GM12878 (cell line): ENCODE results near the gene NOTCH1.

Source experiments
- CBX3 ChIP-seq: fragments of 200-600 bp; sonication (generic); IDR thresholded peaks from 2 replicates; pipeline ENCODE4 v1.6.1; 2016; ENCODE audit warnings: low read depth, borderline replicate concordance
- KDM1A ChIP-seq: fragments of 200-600 bp; sonication (generic); IDR thresholded peaks from 2 replicates; pipeline ENCODE4 v1.6.1; 2016; ENCODE audit warnings: borderline replicate concordance
- PAX8 ChIP-seq: fragments of 450-650 bp; IDR thresholded peaks from 2 replicates; pipeline ENCODE4 v1.6.1; 2017; ENCODE audit warnings: mild to moderate bottlenecking, moderate library complexity
- RELA ChIP-seq: fragments of 450-650 bp; IDR thresholded peaks from 2 replicates; pipeline ENCODE4 v1.8.0; 2014; ENCODE audit warnings: borderline replicate concordance; ENCODE audit not compliant: partially characterized antibody
- SIN3A ChIP-seq: IDR thresholded peaks from 2 replicates; pipeline ENCODE4 v1.6.1; 2012; ENCODE audit warnings: low read depth, low read length, improper control_type of control experiment
- WRNIP1 ChIP-seq: IDR thresholded peaks from 2 replicates; pipeline ENCODE4 v1.6.1; 2011; ENCODE audit warnings: low read depth, low read length, improper control_type of control experiment, borderline replicate concordance
- TF ChIP-seq, protein P1 (sequence below), 3 experiments: IDR thresholded peaks in 2 of 3; conservative IDR thresholded peaks in 1 of 3; 2 replicates each; pipeline ENCODE4 v1.5.1; 2011; ENCODE audit warnings: low read depth in 3 of 3, low read length in 3 of 3, mild to moderate bottlenecking in 3 of 3, control low read depth in 2 of 3, moderate library complexity in 2 of 3, inconsistent platforms in 1 of 3, mixed read lengths in 1 of 3; ENCODE audit not compliant: control insufficient read depth in 2 of 3, insufficient read depth in 1 of 3; ENCODE audit errors: extremely low read depth in 1 of 3
- TF ChIP-seq, protein P2 (sequence below): IDR thresholded peaks from 2 replicates; pipeline ENCODE4 v1.6.1; 2012; ENCODE audit warnings: low read depth, low read length, improper control_type of control experiment

DNA sequence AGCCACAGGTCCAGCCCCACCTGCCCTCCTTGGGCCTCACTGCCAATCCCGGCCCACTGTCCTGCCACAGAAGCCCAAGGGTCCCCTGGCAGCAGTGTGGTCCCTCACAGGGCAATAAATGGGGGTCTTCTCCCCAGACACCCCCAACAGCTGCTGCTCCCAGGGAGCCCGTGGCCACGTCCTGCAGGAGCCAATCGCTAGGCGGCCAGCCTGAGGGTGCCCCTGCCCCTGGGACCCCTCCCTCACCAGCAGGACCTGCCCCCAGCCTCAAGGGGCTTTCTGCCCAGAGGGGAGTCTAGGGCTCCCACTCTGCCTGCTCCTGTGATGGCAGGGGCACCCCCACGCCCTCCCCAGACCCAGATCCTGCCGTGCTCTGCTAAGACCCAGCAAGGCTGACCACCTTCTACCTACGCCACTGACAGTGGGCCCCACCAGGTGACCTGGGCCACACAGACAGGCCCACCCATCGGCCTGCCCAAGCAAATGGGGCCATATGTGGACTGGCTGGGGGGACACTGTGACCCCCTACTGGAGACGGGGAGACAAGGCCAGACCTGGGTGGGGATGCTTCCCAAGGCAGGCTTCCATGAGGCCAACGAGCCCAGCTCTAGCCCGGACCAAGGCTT is 17.0 kb downstream of the NOTCH1 start:
- TF ChIP-seq PAX8 (no peak), SIN3A (no peak), RELA (no peak), WRNIP1 (no peak), KDM1A (no peak), CBX3 (no peak)
- TF ChIP-seq, protein P1, sequence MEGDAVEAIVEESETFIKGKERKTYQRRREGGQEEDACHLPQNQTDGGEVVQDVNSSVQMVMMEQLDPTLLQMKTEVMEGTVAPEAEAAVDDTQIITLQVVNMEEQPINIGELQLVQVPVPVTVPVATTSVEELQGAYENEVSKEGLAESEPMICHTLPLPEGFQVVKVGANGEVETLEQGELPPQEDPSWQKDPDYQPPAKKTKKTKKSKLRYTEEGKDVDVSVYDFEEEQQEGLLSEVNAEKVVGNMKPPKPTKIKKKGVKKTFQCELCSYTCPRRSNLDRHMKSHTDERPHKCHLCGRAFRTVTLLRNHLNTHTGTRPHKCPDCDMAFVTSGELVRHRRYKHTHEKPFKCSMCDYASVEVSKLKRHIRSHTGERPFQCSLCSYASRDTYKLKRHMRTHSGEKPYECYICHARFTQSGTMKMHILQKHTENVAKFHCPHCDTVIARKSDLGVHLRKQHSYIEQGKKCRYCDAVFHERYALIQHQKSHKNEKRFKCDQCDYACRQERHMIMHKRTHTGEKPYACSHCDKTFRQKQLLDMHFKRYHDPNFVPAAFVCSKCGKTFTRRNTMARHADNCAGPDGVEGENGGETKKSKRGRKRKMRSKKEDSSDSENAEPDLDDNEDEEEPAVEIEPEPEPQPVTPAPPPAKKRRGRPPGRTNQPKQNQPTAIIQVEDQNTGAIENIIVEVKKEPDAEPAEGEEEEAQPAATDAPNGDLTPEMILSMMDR (IDR thresholded peaks at IDR 0.05 in 2 of 3, conservative IDR thresholded peaks at IDR 0.05 in 1 of 3; ENCODE audit: control insufficient read depth in 2 of 3, extremely low read depth in 1 of 3, insufficient read depth in 1 of 3, low read depth in 3 of 3, low read length in 3 of 3), result no peak
- TF ChIP-seq, protein P2, sequence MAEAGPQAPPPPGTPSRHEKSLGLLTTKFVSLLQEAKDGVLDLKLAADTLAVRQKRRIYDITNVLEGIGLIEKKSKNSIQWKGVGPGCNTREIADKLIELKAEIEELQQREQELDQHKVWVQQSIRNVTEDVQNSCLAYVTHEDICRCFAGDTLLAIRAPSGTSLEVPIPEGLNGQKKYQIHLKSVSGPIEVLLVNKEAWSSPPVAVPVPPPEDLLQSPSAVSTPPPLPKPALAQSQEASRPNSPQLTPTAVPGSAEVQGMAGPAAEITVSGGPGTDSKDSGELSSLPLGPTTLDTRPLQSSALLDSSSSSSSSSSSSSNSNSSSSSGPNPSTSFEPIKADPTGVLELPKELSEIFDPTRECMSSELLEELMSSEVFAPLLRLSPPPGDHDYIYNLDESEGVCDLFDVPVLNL, result no peak
